Amygdala (tissue), 56 donors: ENCODE measurements around the gene FUT8.
"Not testable (repeated sequence)": the region's sequence is repeated elsewhere in the genome, so short reads cannot be mapped to it uniquely, and the experiment has no call there.

Experiments
- DNase-seq, 56 donors: peaks; one replicate each; lab custom pipeline; 2025; lab: John Stamatoyannopoulos, UW

The FUT8 gene

DNA sequence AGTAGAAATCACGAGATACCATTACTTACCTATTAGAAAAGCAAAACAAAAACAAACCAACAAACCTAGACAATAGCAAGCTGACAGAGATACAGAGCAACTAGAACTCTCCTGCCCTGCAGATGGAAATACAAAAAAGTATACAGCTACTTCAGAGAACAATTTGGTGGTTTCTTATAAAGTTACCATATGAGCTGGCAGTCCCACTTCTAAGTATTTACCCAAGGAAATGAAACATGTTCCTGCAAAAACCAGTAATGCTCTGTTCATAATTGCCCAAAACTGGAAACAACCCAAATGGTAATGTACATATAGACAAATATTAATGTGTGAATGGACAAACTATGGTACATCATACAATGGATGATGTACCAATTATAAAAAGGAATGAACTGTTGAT lies 31.7 kb downstream of the FUT8 start:
- DNase-seq = no peak

DNA sequence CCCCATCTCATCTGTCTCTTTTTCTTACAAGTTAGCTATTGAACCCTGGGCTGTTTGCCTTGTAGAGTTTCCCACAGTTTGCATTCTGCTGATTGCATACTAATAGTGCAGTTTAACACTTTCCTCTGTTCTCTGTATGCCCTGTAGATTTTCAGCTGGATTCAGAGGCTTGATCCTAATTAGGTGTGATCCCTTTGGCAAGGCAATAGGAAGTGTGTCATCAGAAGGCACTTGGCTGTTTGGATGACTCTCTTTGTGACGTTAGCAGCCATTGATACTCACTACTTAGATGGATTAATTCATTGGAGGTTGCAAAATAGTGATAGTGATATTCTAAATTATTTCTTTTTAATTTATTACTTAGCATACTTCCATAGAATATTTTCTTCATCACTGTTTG lies 33.6 kb downstream of the FUT8 start:
- no peak for DNase-seq

DNA sequence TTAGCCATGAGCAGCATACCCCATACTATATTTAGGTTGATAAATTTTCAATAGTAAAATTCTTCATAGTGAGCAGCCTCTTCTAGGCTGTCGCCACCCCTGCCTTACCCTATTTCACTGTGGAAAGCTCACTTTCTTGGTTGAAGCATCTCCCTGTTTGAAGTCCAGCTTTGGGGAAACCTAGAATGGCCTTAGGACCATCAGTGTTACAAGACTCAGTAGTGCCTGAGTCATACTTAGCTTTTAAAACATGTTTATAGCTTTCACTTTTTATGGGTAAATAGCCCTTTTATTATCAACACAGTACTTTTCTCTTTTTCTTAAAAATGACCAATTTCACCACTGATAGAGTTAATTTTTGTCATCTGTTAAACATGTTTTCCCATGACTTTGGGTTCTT lies 37.1 kb downstream of the FUT8 start:
- no peak for DNase-seq

DNA sequence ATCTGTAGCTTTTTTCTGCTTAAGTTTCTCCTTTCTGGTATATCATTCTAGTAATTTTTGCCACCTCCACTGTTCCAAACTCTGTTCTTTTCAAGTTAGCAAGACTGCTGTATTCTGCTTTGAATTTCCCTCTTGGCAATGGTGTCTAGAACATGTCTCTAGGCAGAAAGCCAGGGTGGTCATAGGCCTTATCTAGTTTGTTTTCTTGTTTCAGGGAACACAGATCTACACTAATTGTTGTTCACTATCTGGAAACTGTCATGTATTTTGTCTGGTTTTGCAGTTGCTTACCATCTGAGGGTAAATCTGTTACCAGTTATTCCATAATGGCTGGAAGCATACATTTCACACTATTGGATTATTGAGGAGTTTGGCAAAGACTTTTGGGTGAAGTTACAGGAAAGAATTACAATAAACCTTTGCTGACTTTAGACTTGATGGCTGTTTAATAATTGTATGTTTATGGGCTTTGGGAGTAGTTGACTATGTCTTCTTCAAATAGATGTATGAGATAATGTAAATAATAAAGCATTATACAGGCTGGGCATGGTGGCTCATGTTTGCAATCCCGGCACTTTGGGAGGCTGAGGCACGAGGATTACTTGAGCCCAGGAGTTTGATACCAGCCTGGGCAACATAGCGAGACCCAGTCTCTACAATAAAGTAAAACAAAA lies 41.4 kb downstream of the FUT8 start:
- DNase-seq = no peak

DNA sequence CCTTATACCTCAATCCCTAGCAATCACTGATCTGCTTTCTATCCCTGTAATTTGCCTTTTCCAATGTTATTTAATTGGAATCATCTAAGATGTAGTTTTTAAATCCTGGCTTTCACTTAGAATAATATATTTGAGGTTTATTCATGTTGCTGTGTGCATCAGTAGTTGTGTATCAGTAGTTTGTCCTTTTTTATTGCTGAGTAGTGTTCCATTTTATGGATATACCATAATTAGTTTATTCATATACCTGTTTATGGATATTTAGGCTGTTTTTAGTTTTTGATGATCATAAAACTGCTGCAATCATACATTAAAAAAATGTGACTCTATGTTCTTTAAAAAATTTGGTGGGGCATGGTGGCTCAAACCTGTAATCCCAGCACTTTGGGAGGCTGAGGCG lies 43.7 kb downstream of the FUT8 start:
- no peak for DNase-seq

DNA sequence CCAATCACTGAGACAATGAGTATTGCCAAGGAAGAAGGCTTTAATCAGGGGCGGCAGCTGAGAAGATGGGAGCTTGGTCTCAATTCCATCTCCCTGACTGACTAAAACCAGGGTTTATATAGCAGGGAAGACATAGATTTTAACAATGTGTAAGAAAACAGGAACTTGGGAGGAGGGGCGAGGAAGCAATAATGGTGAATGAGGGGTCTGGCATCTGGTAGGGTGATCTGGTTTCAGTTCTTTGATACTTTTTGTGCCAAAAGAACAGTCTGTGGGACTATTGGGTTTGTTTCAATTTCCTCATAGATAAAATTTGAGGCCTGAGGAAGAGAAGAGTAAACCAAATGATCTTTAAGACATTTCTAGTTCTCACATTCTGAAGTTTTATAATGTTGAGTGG lies 49.2 kb downstream of the FUT8 start:
- DNase-seq = peak in 1 of 56 donors; percentile 1

DNA sequence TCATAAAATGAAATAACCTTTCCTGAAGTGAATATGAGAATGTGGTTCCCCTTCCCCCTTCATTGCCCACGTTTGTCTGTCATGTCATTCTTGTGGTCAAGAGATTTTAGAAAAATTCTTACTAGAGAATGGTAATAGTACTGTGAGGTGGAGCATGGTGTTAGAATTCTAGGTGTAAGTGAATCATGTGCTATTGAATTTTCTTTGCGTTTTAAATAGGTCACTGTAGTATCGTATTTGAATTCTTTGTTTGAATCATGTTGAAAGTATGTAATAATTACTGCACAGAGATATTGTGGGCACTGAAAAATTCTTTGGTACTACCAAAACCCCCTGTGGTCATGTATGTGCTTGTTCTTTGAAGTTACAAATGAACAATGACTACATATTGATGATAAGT lies 49.9 kb downstream of the FUT8 start:
- no peak for DNase-seq

DNA sequence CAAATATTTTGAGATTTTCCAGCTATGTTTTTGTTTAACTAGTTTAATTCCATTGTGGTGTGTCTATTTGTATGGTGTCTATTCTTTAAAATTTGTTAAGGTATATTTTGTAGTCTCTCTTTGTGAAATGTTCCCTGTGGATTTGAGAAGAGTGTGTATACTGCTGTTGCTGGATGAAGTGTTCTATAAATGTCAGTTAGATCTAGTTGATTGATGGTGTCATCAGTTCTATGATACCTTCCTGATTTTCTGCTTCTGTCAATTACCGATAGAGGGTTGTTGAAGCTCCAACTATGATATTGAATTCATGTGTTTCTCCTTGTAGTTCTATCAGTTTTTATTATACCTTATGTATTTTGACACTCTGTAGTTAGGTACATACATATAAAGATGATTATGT lies 53.1 kb downstream of the FUT8 start:
- DNase-seq = no peak

DNA sequence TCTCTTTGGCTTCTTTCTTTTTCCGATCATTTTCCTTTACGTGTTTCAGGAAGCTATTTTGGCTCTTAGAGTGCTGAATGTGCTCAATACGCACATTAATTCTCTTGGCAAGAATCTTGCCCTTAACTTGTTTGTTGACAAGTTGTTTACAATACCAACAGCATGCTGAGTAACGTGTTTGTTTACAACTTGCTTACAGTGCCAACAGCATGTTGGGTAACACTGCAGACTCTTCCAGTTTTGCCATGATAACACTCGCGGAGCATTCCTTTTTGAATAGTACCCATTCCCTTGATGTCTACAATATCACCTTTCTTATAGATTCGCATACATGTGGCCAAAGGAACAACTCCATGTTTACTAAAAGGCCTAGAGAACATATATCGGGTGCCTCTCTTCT lies 55.4 kb downstream of the FUT8 start:
- not testable (repeated sequence) for DNase-seq

DNA sequence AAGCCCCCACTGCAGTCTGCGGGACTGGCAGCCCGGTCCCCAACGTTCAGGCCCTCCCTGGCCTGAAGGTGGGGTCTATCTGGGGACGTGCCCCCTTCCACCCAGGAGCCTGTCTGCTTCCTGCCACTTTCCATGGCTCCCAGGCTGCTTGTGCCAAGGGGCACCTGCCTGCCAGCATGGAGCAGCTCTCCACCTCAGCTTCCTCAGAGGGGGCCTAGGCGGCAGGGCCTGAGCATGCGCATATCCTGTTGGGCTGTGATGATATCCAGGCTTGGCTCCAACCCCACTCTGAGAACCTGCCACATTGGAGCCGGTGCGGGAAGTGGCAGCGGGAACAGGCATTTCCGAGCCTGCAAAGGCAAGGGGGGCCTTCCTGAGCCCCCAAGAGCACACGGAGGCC lies 57.4 kb downstream of the FUT8 start:
- DNase-seq = no peak

DNA sequence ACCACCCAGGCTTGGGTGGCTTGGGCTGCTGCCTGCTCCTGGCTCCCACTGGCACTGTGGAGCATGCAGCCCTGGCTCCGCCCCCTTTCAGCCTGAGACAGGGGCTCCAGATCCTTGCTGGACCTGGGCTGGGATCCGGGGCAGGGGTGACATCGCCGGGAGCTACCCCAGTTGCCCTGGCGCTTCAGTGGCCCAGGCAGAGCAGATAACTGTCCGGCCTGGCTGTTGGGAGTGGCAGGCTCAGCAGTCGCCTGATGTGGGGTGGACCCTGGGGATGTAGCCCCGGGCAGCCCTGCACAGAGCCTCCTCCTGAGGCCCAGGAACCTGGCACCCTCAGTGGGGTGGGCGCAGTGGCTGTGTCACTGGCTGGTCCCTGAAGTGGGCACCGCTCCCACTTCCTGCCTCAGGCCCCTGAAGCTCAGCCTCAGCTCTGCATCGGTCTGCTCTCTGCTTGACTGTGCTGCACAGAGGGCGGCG lies 57.9 kb downstream of the FUT8 start:
- DNase-seq = peak in 2 of 56 donors; percentile 2 to 6

DNA sequence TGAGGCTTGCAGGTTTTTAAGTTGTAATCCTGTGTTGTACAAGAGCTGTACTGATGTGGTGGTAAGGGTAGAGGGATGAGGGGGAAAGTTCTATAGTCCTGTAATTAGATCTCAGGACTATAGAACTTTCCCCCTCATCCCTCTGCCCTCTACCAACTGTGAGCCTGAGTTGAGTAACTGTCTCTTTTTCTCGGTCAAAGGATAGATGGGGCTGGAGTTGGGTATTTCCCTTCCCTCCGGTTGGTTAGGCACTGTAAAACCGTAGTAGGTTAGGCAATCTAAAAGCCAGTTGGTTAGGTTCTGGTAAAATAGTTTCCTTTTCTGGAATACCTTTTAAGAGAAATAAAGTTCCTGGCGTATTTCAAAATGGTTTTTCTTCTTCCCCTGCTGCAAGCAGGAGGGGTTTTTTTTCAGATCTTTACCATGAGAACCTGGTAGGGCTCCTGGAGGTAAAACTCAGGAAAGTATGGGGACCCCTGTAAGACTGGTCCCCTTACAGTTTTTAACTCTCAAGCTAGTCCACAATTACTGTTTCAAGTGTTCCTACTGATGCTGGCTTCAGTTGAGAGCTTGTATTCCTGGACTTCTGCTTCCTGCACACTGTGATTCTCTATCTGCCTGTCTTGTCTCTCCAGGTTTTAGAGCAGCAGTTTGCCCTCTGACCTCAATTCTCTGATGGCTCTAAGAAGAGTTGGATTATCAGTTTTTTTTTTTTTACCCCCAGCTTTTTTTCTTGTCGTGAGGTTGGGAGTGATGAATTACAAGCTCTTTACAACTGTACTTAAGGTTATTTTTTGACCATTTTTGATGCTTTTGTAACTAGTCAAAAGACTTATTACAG lies 58.7 kb downstream of the FUT8 start:
- DNase-seq = no peak

DNA sequence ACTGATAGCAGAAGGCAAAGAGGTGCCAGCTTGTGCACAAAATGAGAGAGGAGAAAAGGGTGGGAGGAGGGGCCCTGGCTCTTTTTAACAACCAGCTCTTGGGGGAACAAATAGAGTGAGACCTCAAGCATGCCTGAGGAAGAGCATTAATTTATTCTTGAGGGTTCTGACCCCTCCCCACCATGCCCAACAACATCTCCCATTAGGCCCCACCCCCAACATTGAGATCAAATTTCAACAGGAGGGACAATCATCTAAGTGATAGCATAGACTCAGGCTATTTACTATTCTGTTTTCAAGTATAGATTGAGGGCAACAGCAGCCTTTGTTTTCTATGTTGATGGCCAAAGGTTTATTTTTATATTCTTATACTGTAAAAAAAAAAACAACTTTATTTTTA lies 59.7 kb downstream of the FUT8 start:
- DNase-seq = no peak

DNA sequence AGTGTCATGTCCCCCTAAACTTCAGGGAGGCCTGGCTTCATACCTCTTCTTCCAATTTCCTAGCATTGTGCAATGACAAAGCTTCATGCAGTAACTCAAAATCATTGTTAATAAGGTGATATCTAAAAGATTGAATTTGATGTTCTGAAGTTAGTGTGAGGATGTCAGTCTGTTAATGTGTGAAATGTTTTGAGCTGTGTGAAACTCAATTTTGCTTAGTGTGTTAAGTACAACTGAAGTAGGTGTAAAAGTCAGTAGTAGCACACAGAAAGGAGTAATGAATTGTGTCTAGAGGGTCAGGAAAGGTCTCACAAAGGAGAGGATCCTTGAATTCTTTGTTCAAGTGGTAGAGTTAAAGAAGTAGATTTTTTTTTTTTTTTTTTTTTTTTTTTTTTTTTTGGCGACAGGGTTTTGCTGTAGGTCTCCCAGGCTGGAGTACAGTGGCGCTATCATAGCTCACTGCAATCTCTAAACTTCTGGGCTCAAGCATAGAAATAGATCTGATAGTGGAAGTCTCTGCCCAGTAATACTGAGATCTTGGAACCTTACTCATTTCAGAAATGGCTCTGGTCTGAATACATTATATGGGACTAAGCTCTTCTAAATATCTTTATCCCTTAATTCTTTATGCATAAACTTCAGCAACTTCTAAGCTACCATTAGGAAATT lies 63.9 kb downstream of the FUT8 start:
- no peak for DNase-seq

DNA sequence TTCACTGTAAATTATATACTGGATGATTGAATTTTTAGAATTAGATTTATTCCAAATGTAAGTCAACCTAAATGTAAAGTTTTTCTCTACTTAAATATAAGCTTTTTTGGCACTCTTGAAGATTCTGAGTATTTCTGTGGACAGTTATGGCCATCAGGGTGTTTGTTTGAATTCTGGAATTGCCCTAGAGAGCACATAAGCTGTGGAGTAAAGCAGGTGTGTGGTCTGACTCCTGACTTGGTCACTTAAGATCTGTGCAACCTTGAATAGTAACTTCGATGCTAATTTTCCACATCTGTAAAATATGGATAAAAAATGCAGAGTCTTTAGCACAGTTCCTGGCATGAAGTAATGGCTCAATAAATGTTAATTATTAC lies 64.4 kb downstream of the FUT8 start:
- no peak for DNase-seq

DNA sequence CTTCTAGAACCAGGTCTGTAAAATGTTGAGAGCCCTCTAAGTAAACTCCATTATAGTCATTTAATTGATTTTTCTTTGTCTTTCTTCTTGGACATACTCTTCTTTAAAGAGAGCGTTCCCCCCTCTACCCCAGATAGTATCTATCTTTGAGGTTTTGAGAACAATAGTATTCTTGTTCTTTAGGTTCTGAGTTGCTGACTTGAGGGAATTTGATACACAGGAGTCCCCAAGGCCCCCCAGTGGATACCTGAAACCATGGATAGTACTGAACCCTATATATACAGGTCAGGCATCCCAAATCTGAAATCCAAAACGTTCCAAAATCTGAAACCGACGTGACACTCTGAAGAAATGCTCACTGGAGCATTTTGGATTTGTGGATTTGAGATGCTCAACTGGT lies 65.5 kb downstream of the FUT8 start:
- DNase-seq = no peak

DNA sequence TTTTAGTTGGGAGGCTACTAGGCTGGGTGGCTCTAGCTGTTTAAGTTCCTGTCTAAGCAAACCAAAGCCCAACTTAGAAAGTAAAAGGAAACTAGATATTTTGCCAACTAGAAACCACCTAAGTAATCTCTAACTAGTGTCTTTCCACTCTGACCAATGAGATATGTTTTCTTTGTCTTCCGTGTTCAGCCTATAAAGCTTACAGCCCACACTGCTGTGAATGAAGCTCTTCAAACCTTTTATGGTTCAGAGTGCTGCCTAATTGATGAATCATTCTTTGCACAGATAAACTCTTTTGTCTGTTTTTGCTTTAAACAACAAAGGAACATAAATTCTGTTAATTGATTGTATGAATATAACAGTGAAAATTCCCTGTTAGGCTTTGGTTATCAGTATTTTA lies 66.1 kb downstream of the FUT8 start:
- DNase-seq = no peak

DNA sequence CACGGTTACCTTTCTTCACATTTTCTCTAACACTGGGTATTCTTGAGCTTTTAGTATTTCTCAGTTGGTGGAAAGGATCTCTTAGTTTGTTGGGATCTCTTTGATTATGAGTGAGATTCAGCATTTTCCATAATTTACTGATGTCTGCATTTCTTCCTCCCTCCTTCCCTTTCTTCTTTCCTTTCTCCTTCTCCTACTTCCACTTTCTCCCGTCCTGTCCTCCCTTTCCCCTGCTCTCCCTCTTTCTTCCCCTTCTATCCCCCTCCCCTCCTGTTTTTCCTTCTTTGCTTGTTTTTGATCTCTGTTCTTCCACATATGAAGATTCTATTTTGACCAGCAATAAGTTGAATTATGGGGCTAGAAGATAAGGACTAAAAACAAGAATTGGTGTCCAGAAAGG lies 66.9 kb downstream of the FUT8 start:
- no peak for DNase-seq

DNA sequence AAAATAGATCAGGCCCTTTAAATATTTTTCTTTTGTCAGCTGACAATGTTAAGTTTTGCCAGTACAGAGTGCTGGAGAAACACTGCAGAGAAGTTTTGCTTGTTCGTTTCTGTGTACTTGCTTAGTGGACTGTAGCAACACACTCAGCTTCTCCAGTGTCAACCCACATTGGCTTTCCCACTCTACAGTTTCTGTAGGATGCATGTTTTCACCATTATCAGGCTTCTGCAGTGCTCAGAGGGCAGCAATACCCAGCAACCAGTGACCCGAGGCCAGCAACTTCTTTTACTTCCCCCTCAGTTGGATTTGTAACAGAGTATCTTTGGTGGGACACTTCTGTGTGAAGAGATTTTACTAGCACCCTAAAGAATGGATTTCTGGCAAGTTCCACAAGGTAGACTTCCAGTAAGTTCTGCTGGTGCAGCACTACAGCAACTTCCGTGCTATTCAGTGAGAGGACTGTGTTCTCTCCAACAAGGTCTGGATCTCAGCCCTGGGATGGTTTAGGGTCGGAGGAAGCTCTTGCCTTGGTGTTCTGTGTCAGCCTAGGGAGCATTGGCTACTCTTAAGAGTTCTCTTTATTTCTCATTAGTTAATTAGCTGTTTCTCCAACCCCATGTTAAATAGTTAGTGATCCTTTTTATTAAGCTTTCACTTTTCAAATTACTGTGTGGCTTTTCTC lies 70.4 kb downstream of the FUT8 start:
- no peak for DNase-seq

DNA sequence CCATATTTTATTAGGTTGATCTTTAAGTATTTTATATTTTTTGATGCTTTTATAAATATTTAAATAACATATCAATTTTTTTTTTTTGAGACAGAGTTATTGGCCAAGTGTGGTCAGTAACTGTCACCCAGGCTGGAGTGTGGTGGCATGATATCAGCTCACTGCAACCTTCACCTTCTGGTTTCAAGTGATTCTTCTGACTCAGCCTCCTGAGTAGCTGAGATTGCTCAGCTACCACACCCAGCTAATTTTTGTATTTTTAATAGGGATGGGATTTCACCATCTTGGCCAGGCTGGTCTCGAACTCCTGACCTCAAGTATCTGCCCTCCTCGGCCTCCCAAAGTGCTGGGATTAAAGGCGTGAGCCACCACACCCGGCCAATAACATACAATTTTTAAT lies 71.1 kb downstream of the FUT8 start:
- no peak for DNase-seq

DNA sequence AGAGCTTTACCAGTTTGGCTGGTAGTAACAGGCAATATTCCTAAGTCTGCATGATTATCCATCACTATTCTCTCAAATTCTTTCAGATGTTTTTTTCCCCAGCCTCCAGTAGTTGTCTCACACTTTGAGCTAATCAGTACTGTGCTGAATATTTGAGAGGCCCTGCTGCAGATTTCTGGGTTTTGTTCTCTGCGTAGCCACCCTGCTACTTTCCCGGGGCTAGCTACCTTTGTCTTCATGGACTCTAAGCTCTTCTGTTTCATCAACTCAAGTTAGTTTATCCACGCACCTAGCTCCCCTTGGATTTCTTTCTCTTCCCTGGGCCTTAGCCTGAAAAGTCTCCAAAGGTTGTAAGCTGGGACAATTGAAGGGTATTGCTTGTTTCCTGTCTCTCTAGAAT lies 73.0 kb downstream of the FUT8 start:
- no peak for DNase-seq
